IPS DF 19.7 (cell line): ENCODE data around the gene A4GALT.

Source experiments
- DNase-seq: peaks from one replicate; pipeline ENCODE4 v3.0.0-alpha.2; 2013; ENCODE audit warnings: low read depth, low spot score

A4GALT gene

DNA sequence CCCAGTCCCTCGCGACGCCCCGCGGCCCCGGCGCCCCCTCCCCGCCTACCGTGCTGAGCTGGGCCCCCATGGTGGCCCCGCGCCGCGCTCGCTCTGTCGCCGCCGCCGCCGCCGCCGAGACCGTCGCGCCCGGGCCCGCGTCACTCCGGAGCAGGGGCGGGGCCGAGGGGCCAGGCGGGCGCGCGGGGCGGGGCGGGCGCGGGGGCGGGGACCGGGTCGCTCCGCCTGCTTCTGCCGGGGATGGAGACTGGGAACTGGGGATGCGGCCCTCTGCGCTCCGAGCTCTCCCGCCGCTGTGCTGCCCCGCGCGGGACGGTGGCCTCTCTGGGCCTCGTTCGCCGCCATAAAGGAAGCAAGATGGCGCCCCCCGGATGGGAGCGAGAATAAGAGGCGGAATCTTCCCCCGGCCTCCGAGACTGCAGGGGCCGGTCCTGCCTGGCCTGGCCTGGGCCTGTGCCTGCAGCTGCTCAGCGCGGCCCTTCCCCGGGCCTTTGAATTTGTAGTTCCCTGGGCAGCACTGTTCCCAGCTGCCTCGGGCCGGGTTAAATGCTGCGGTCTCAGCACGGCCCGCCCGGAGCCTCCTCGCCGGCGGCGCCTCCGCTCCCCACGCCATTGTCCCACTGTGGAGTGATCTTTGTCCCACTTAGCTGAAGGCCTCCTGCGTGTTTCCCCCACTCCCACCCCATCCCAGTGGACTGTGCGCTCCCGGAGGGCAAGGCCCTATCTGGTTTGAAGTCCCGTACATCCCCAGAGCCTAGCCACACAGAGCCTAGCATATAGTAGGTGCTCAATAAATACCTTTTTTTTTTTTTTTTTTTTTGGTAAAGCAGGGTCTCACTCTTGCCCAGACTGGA is 71.2 kb downstream of the A4GALT start, which contains the start of gene CYB5R3:
Gene CYB5R3, minus strand, starts transcription at position 147 of the 854 bp plus-strand sequence. Its CDS starts 77 bp downstream, at position 70.
- no peak for DNase-seq

GRCh38 chr22:42648368-42649245 is 72.1 kb downstream of the A4GALT start:
- DNase-seq, result no peak

- no peak for DNase-seq
Measured at GRCh38 chr22:42648017-42648367, 72.7 kb downstream of the A4GALT start.

DNA sequence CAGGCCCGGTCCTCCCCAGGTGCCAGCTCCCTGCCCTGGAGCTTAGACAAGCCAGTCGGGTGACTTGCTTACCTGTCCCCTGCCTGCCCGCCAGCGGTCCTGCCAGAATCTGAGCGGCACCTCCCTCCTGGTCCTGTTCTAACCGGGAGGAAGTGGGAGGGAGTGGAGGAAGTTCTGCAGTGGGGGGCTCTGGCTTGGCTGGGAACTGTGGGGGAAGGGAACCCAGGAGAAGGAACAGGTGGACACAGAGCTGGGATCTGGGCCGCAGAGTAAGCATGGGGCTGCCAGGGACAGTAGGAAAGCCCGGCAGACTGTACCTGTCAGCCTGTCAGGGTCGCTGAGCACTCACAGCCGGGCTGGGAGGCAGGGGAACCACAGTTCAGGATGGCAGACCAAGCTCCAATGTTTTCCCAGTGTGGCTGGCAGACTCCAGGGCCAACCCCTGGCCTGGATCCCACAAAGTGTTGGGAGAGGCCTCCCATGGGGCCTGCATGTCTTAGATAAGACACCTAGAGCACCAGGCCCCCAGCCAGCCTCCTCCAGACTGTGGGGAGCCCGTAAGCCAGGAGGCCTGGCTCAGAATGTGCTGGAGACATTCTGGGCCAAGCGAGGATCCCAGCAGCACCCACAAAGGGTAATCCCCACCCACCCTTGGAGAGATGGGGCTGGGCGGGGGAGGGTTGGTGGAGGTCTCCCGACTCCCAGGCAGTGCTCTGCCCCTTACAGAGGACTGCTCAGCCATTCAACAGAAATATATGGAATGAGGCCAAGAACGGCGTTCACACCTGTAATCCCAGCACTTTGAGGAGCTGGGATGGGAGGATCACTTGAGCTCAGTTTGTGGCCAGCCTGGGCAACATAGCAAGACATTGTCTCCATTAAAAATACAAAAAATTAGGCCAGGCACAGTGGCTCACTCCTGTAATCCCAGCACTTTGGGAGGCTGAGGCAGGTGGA is 73.8 kb downstream of the A4GALT start:
- DNase-seq, result no peak

DNA sequence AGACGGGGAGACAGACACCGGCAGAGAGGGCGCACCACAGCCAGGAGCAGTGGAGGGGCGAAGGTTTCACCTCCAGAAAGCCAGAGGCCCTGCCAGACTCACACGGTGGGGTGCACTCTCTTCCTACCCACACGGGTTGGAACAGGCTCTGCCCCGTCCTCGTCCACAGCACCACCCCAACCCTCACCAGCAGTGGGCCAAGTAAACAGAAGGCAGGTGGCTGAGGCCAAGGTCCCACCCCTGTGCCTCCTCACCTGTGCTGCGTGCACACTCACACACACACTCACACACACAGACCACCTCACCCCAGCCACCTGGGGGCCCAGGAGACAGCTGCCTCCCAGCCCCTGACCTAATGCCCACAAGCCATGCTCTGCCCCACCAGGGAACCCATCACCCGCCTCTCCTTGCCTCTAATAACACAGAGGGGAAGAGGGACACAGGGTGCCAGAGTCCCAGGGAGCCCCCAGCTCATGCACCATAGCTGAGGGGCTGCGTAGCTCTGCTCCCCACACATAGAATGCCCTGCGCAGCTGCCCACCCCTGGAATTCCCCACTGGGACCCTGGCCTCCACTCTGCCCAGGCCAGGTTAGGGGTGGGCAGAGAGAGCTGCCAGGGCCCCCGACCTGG is 74.6 kb downstream of the A4GALT start:
- DNase-seq, result no peak

DNA sequence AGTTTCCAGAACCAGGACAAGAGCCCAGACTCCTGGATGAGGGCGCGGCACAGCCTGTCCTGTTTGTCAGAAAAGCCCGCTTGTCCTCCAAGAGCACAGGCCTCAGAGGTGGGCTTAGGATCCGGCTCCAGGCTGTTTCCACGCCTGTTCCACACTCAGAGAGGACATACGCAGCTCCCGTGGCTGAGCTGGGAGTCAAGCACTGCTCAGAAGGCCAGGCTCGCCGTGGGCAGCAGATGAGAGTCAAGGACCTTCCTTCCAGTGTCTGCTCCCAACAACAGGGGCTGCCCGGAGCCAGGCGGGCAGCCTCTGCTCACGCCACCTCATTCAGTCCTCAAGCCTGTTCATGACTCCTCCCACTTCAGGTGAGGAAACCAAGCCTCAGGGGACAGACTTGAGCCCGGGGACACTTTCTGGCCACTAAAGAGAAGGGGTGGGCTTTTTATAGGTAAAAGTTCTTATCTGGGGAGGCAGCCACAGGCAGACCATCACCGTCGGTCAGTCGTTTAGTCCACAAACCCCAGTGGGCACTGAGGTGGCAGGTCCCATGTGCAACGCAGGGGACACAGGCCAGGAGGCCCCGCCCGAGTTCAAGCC is 75.2 kb downstream of the A4GALT start:
- no peak for DNase-seq

DNA sequence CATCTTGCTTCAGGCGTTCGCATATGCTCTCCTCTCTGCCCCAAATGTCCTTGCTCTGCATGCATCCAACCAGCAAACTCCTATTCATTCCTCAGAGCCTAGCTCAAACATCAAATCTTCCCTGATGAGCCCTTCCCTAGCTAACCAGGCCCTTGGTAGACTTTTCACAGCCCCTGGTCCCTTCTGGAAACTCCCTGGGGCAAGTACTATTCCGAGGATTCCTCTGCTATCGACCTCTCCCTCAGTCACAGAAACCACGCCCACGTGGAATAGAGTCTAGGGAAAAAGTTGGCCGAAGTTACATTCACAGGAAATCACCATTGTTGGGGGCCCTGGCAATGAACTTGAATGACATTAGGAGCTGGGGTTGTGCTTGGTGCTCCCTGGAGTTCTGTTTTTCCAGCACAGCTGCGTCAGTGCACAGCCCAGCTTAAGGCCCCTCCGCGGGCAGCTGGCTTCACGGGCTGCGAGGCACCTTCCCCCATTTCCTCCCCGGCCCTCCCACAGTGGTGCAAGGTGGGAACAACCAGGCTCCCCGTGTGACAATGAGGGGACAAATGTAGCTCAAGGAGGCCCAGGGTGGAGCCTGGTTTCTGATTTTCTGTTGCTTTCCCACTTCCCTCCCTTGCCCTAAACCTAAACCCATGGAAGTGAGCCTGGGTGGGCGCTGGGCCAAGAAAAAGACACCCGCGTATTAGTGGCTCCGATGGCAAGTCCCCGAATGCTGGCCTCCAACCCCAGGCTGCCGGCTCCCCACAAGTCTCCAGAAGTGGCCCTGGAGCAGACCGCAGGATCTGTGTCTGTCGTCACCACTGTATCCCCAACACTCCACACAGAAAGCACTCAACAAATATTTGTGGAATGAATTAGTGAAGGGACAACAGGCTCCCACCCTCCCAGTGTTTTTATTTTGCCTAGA is 76.0 kb downstream of the A4GALT start:
- no peak for DNase-seq

DNA sequence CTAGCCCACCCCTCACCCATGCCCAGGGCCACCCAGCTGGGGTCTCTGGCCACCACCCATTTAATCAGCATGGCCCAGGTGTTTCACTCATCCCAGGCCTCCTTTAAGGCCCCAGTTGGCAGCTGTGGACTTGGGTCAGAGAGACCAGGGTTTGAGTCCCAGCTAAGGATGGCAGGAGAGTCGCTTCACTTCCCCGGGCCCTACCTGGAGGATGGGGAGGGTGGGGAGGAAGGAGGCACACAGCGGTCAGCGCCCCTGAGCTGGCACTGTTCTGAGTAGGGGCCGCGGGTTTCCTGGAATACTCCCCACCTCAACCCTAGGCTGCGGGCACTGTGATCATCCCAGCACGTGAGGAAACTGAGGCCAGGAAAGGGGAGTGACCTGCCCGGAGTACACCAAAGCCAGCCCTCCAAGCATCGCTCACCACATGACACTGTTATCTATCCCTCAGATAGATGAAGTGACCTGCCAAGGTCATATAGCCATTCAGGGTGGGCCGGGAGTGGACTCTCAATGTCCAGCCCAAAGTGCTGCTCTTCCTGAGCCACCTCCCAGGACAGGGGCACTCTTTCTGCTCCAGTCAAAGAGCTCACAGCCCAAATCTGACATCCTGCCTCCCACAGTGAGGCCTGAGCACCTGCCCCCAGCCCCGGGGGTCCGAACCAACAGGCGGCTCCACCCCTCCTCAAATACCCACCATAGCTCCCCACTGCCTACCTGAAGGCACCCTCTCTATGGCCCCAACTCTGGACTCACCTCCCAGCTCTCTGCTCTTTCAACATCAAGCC is 76.8 kb downstream of the A4GALT start:
- no peak for DNase-seq

DNA sequence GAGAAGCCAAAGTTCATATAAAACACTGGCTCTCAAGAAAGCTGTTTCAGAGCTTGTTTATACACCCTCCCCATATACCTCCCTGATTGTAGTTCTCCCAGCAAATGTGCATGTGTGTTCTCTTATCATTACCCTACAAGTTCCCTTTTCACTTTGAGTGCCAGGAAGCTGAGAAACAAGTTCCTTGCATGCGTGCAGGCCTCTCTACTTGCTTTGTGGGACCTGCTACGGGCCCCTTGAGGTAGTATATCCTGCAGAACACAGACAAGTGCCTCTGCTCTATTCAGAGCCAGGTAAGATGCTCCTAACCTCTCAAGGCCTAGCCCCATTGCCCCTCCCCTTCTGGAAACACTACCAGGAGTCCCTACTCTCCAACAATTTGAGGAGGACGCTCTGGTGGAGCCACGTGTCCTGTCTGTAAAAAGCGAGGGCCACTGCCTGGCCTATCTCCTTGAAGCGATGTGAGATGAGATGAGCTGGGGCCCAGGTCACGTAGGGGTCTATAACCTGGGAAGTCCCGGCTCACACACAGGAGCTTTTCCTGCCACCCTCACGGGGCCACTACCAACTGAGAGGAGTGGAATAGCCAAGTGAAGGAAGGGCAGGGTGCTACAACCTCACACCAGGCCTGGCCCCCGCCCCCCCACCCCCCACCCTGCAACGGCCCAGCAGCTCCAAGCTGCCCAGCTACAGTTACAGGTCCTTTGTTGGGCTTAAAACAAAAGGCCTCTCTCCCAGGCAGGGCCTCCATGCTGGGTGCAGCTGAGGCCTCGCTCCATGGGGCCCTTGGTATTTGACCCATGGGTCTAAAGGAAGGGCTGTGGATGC is 77.7 kb downstream of the A4GALT start:
- no peak for DNase-seq
